Thyroid gland (tissue), 4 donors: Measurements from ENCODE around the gene SGPP1.

Source experiments
- CTCF ChIP-seq, 6 experiments: fragments of 200-600 bp in 3 of 6; fragments of 450-650 bp in 3 of 6; sonication (generic) in 3 of 6; IDR thresholded peaks; one replicate each; pipeline ENCODE4 v1.5.1; 2016 to 2019; ENCODE audit warnings: antibody characterized with exemption in 6 of 6, mild to moderate bottlenecking in 2 of 6, inconsistent platforms in 1 of 6, moderate library complexity in 1 of 6
- POLR2A ChIP-seq, 2 donors: fragments of 450-650 bp; IDR thresholded peaks; one replicate each; pipeline ENCODE4 v1.6.1; 2017; ENCODE audit warnings: antibody characterized with exemption in 2 of 2, mild to moderate bottlenecking in 2 of 2, moderate library complexity in 1 of 2

- TF ChIP-seq CTCF (IDR thresholded peaks at IDR 0.05): no peak
- no peak for TF ChIP-seq POLR2A (IDR thresholded peaks at IDR 0.05)
Observed at GRCh38 chr14:63752449-63753169, 24.7 kb upstream of the SGPP1 start.
